ENCODE measurements around the gene B4GALT6.

Gene B4GALT6

DNA sequence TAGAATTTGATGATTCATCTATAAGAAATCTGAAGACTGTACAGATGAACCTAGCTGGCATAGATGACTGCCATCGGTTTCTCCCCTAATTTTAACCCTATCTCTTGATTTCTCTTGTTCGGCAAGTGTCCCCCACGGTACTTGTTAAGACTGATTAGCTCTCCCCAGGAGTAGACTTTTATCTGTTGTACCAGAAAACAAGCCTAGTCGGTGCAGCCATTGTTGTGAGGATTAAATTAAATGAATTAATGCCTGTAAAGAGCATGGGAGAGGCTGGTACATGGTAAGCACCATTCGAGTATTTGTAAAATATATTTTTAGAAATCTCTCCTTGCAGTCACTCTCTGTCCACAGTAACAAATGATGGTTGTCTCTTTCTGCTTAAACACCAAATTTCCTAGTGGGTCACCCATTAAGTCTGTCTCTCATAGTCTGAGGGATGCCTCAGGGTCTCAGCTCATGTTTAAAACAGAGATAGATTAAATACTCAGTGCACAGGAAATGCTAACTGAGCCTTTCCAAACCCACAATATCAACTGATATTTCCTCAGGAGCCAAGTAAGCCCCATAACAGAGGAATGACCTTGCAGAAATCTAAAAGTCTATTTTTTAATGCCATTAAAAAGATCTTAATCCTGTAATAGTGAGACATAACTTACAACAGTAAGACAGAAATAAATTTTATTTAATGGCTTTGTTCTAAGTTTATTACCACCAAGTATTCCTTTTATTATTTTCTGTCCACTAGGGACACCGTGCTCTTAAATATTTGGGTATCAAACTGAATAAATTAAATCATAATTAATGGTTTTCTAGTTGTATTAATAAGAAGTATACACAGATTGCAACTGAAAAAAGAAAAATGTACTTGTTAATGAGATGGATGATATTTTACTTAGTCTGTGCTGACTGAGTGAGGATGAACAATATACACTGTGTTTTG lies 2.9 kb upstream of the B4GALT6 start:
- no peak for DNase-seq

DNA sequence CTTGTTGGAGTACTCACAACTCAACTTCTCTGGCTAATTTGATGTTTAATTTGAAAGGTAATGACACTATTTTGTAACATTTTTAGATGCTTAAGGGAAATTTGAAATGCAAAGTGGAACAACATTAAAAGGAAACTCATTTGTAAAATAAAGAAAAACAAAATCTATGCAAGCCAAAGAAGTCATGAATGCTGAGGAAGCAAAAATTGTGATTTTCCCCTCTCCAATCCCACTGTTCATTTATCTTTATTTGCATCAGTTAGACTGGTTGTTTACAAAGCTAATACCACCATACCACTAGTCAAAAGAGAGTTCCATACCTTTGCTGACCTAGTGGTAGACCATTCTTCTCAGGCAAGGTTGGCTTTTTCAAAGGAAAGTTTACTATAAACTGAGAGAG lies 2.2 kb upstream of the B4GALT6 start:
- DNase-seq, result no peak

GRCh38 chr18:31685097-31686082 lies 1.0 kb upstream of the B4GALT6 start:
- DNase-seq, result peak; percentile 74

DNA sequence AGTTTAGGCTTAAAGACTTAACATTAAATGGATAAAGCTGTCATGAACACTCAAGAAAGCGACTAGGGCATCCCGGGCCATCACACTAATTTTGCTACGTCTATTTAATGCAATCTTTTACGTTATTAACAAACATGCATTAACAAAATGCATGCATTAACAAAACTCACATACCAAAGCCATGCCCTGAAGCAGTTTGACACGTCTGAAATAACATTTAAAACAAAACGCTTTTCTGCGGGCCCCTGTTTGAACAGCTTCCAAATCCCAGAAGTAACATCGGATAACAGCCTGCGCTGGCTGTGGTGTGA lies 458 bp downstream of the B4GALT6 start:
- no peak for DNase-seq

GRCh38 chr18:31683106-31683505 lies 1.3 kb downstream of the B4GALT6 start:
- DNase-seq, result no peak

DNA sequence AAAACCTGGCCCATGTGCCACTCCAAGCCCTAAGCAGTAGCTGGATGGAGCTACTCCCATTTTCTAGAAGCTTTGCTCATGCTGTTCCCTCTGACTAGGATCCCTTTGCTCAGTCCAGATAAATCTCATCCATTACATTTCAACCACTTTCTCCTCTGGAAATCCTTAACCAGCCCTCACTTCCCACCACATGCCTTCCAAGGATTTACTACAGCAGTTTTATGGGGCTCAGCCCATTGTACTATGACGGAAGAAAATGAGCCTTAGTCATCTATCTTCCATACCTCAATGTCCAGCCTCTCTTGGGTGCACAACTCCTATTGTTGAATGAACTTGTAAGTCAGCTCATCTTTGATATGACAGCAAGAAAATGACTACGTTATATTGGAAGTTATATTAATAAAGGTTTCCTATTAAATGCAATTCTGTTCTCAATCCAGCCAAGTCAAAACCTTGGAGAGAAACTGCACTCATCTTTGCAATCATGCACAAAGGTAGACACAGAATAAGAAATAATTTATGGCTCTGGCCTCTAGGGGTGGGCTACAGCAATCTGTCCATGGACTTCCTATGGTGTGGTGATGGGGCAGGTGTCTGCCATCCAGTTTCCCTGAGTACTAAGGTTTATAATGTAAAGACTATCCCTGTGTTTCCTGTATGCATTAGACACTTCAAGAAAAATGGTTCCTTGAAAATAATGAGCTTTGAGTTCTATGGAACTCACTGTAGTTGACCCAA lies 3.4 kb downstream of the B4GALT6 start:
- DNase-seq, result no peak

DNA sequence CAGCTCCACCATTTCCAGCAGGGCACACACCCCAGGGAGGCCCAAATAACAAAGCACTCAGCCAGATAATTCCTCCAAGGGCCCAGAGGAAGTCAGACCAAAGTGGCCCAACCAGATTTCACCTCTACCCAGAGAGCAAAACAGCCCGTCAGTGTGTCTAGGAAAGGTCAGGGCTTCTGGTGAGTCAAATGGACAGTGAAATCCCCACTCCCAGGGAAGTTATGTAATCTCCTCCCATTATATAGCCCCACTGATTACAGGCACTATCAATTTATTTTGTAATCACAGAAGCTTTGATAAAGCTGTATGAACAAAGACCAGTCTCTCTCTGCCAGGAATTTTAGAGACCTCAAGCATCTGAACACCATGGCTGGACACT lies 4.0 kb downstream of the B4GALT6 start:
- DNase-seq, result no peak

DNA sequence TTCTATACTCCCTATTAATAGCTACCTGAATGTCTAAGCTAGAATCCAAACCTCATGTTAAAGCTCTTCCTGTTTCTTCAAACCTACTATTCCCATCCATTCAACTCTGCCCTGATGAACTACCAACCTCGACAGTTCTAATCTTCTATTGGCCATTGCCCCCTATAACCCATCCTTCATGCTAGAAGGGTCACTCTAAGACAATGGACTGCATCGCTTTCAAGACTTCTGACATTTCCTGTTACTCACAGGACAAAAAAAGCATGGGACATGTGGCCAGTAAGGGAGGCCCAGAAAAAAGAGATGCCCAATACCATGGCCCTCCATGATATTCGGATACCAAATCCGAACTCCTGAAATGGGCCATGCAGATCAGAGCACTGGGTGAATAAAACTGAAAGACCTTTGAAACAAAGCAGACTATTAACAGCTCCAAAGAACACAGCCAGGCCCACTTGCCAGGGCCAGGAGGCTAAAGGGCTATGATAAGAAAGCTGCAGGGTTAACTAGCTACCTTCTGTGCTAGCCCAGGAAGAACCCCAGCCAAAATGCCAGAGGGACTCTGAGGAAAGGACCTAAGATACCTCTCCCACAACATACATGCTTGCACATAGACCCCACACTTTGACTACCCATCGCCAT lies 4.5 kb downstream of the B4GALT6 start:
- no peak for DNase-seq

- DNase-seq, result no peak
Measured at GRCh38 chr18:31679133-31679742, 5.1 kb downstream of the B4GALT6 start.

- no peak for DNase-seq
Measured at GRCh38 chr18:31678425-31678824, 6.0 kb downstream of the B4GALT6 start.

GRCh38 chr18:31677592-31677991 lies 6.8 kb downstream of the B4GALT6 start:
- DNase-seq, result no peak

GRCh38 chr18:31675404-31675803 lies 9.0 kb downstream of the B4GALT6 start:
- no peak for DNase-seq

DNA sequence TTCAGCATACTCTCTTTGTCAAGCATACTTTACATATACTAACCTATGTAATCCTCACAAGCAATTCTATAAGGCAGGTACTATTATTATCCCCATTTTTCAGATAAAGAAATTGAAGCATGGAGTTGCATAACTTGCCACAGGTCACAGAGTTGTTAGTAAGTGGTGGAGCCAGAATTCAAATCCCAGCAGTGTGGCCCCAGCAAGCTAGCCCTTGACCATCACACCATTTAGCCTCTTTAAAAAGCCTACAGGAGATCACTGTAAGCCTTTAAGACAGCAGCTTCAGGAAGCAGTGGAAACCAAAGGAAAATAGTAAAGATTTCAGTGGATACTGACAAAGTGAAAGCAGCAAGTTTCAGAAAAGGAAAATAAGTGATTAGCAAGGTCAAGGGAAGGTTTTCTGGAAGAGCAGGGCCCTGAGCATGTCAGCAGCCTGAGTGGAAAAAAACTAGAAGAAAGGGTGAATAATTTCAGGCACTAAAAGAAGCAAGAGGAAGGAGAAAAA lies 11.7 kb downstream of the B4GALT6 start:
- no peak for DNase-seq

DNA sequence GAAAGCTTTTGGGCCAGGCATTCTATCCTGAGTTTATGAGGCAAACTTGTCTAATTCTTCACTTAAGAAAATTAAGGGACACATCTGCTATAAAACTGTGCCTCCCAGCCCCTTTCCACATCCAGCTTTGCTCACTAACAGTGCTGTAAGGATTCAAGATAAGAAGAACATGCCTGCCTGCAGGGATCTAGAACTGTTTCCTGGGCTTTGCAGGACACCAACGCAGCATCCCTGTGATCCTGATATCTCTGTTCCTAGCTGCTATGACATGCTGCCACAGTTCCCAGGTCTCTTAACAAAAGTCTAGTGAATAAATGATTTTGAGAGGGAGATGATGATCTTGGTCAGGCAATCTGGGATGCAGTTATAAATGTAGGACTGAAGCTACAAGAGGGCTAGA lies 12.4 kb downstream of the B4GALT6 start:
- no peak for DNase-seq

DNA sequence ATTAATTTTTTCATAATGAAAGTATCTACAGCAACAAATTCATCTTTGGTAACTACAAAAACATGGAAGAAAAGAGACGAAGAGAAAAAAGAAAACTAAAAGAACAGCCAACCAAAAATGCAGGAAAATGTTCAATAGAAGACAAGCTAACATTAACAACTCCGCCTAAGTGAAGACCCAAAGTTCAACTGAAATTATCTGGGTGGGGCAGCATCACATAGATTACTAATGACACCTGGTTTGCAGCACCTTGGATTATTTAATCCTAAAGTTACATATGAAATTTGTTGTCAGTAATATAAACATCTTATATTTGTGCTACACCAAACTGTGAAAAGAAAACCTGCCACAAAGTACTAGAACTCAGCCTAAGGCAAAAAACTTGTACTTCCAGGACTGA lies 14.8 kb downstream of the B4GALT6 start:
- no peak for DNase-seq

DNA sequence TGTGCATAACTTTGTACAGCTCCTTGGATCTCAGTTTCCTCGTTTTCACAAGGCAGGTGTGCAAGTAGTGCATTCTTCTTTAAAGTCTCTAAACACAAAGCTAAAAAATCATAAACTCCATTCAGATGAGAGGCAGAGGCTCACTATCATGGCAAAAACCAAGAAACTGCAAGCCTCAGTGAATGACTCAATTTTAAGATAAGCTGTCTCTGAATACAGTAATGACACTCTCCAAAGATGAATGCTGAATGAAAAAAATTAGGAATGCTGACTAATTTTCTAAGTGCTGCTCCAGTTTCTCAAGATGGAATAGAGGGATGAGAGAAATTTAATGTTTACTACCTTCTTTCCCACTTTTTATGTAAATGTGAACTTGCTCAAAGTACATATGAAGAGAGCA lies 17.2 kb downstream of the B4GALT6 start:
- no peak for DNase-seq

DNA sequence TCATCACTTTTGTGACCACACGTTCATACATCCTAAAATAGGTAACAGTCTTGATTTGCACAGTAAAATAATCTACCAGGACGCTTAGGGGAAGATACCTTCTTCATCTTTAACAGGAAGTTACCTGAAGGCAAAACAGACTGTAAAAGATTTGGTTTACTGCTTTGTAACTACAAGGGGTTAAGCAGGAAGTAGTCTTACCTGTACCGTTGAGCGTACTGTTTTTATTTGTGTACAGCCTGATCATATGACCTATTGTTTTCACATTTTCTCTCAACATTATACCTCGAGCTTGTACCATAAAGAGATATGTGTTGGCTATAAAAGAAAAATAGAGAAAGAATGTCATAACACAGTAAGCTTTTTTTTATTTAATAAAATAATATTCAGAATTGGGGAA lies 18.3 kb downstream of the B4GALT6 start:
- no peak for DNase-seq

- DNase-seq, result no peak
Measured at GRCh38 chr18:31664101-31664500, 20.3 kb downstream of the B4GALT6 start.

GRCh38 chr18:31661965-31662364 lies 22.4 kb downstream of the B4GALT6 start:
- DNase-seq, result no peak

DNA sequence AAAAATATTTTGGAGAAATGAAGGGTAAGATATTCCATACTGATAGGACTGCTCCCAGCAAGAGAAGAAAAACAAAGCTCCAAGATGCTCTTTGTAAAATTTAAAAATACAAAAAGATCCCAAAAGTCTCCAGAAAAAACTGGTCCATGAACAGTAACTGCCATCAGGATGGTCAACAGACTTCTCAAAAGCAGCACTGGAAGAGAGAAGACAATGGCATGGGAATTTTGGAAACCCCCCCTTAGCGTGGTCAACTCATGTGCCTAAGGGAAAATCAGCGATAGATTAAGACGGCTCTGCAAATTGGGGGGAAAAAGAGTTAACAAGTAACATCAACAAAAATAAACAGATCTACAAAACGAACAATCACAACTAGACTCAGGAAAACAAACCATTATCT lies 23.6 kb downstream of the B4GALT6 start:
- no peak for DNase-seq

DNA sequence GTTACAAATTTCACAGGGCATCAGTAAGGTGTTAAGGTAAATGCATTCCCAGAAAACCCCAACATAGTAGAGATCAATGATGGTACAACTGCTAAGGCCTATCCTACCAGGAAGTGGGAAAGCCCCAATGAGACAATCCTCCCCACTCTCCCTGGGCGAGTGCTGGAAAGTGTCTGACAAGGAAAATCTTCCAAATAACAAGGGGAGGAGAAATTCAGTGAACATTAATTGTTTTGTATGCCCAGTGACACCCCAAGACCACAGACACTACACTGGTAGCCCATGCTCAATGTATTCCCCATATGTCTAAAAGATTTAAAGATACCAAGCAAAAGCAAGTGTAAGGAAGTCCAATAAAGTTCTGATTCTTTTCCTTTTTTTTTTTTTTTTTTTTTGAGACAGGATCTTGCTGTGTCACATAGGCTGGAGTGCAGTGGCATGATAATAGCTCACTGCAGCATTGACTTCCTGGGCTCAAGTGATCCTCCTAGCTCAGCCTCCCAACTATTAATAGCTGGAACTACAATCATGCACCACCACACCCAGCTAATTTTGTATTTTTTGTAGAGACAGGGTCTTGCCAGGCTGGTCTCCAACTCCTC lies 24.7 kb downstream of the B4GALT6 start:
- no peak for DNase-seq

All from 8988T (cell line).